Thyroid gland (tissue), 4 donors: ENCODE data around the gene CALCR. TPM values are rescaled to one million over a fixed set of nuclear protein-coding genes. Genes with fewer than 3 reads are reported as not detected.

Experiments
- DNase-seq, 2 donors: peaks; one replicate each; pipeline ENCODE4 v3.0.0-alpha.2; 2019
- H3K27ac ChIP-seq, 3 donors: fragments of 200-600 bp; sonication (generic); 1 replicate in 2 of 3; 2 replicates in 1 of 3; pipeline ENCODE4 v1.5.1; 2016 to 2019; ENCODE audit warnings: mild to moderate bottlenecking in 1 of 3, moderate library complexity in 1 of 3
- H3K27me3 ChIP-seq: fragments of 200-600 bp; sonication (generic); one replicate; pipeline ENCODE4 v1.5.1; 2019
- H3K36me3 ChIP-seq, 2 donors: fragments of 200-600 bp; sonication (generic); one replicate each; pipeline ENCODE4 v1.5.1; 2016 to 2019
- H3K4me1 ChIP-seq, 2 donors: fragments of 200-600 bp; sonication (generic); one replicate each; pipeline ENCODE4 v1.5.1; 2017 to 2019
- H3K4me3 ChIP-seq, 3 donors: fragments of 200-600 bp; sonication (generic); replicated peaks in 1 of 3; 1 replicate in 2 of 3; 2 replicates in 1 of 3; pipeline ENCODE4 v1.5.1; 2016; ENCODE audit warnings: mild to moderate bottlenecking in 1 of 3
- H3K9me3 ChIP-seq: fragments of 200-600 bp; sonication (generic); one replicate; pipeline ENCODE4 v1.5.1; 2017
- CTCF ChIP-seq, 6 experiments: fragments of 200-600 bp in 3 of 6; fragments of 450-650 bp in 3 of 6; sonication (generic) in 3 of 6; IDR thresholded peaks; one replicate each; pipeline ENCODE4 v1.5.1; 2016 to 2019; ENCODE audit warnings: antibody characterized with exemption in 6 of 6, mild to moderate bottlenecking in 2 of 6, inconsistent platforms in 1 of 6, moderate library complexity in 1 of 6
- POLR2A ChIP-seq, 2 donors: fragments of 450-650 bp; IDR thresholded peaks; one replicate each; pipeline ENCODE4 v1.6.1; 2017; ENCODE audit warnings: antibody characterized with exemption in 2 of 2, mild to moderate bottlenecking in 2 of 2, moderate library complexity in 1 of 2
- WGBS, 2 donors: methylation state at CpG; one replicate each; pipeline ENCODE4 v1.1.5; 2017; 5-methylcytosine and 5-hydroxymethylcytosine counted together
- intact Hi-C: fragments of 100-400 bp; cut with DNase I; formaldehyde crosslinking; loops from one replicate; pipeline ENCODE4 v1.15.1; 2023
- total RNA-seq, 4 donors: library from RNA; depleted of rRNA; stranded (reverse); fragments of >200 nt; gene quantifications; one replicate each; pipeline ENCODE4 v1.2.3, GENCODE V29; 2016

Gene CALCR
- total RNA-seq, 4 donors from 2014 or later: 0.11 TPM; not detected in 3

- H3K27me3 ChIP-seq: no peaks in the 10 kb centered on the region
- H3K27ac ChIP-seq: no peak overlapping the region
- no peaks in the 10 kb centered on the region for H3K9me3 ChIP-seq
- H3K4me3 ChIP-seq: no peak overlapping the region
- TF ChIP-seq CTCF (IDR thresholded peaks at IDR 0.05) (no peak), POLR2A (IDR thresholded peaks at IDR 0.05) (no peak)
- DNase-seq: no peak
- no peaks in the 10 kb centered on the region for H3K4me1 ChIP-seq
- H3K36me3 ChIP-seq: no peaks in the 10 kb centered on the region
- intact Hi-C loops: no loop called here
- WGBS, 2 donors: 82 to 84% methylated on average over 2 of the region's 2 CpGs
Measured at GRCh38 chr7:93579431-93579830, 4.9 kb upstream of the CALCR start.

GRCh38 chr7:93578762-93579161 is 4.2 kb upstream of the CALCR start:
- TF ChIP-seq CTCF (IDR thresholded peaks at IDR 0.05): no peak
- no peak for TF ChIP-seq POLR2A (IDR thresholded peaks at IDR 0.05)
- Histone ChIP-seq H3K27ac (no peak overlapping the region), H3K4me1 (no peaks in the 10 kb centered on the region), H3K27me3 (no peaks in the 10 kb centered on the region), H3K9me3 (no peaks in the 10 kb centered on the region), H3K4me3 (no peak overlapping the region), H3K36me3 (no peaks in the 10 kb centered on the region)
- 28 to 29% methylated on average over 4 of the region's 4 CpGs for WGBS, 2 donors
- no peak for DNase-seq
- intact Hi-C loops: no loop called here

GRCh38 chr7:93575555-93576399 is 1.3 kb upstream of the CALCR start:
- no peaks in the 10 kb centered on the region for H3K4me1 ChIP-seq
- intact Hi-C loops: no loop called here
- no peak overlapping the region for H3K4me3 ChIP-seq
- no peaks in the 10 kb centered on the region for H3K9me3 ChIP-seq
- no peaks in the 10 kb centered on the region for H3K27me3 ChIP-seq
- DNase-seq: no peak
- H3K27ac ChIP-seq: no peak overlapping the region
- no peak for TF ChIP-seq POLR2A (IDR thresholded peaks at IDR 0.05)
- TF ChIP-seq CTCF (IDR thresholded peaks at IDR 0.05): no peak
- WGBS, 2 donors: 5% methylated on average over 19 to 21 of the region's 21 CpGs
- H3K36me3 ChIP-seq: no peaks in the 10 kb centered on the region

GRCh38 chr7:93574269-93574645 is 267 bp downstream of the CALCR start:
- Histone ChIP-seq H3K9me3 (no peaks in the 10 kb centered on the region), H3K36me3 (no peaks in the 10 kb centered on the region), H3K4me1 (no peaks in the 10 kb centered on the region), H3K27ac (no peak overlapping the region), H3K27me3 (no peaks in the 10 kb centered on the region), H3K4me3 (no peak overlapping the region)
- DNase-seq: no peak
- no peak for TF ChIP-seq CTCF (IDR thresholded peaks at IDR 0.05)
- no peak for TF ChIP-seq POLR2A (IDR thresholded peaks at IDR 0.05)
- 0 to 2% methylated on average over 16 to 19 of the region's 19 CpGs for WGBS, 2 donors
- intact Hi-C loops: no loop called here

- TF ChIP-seq POLR2A (IDR thresholded peaks at IDR 0.05) (no peak), CTCF (IDR thresholded peaks at IDR 0.05) (no peak)
- 83 to 97% methylated on average over 2 of the region's 2 CpGs for WGBS, 2 donors
- intact Hi-C loops: no loop called here
- DNase-seq: no peak
- Histone ChIP-seq H3K4me1 (no peaks in the 10 kb centered on the region), H3K27me3 (no peaks in the 10 kb centered on the region), H3K9me3 (no peaks in the 10 kb centered on the region), H3K27ac (no peak overlapping the region), H3K4me3 (no peak overlapping the region), H3K36me3 (no peaks in the 10 kb centered on the region)
Measured at GRCh38 chr7:93569189-93569588, 5.3 kb downstream of the CALCR start.
